CD4-positive, alpha-beta T cell treated with Interleukin-15 for 1 hour (primary cell): ENCODE measurements around the gene MATN1.

ENCODE experiments used
- DNase-seq: peaks from one replicate; pipeline ENCODE4 v3.0.0-alpha.2; 2020

The MATN1 gene

DNA sequence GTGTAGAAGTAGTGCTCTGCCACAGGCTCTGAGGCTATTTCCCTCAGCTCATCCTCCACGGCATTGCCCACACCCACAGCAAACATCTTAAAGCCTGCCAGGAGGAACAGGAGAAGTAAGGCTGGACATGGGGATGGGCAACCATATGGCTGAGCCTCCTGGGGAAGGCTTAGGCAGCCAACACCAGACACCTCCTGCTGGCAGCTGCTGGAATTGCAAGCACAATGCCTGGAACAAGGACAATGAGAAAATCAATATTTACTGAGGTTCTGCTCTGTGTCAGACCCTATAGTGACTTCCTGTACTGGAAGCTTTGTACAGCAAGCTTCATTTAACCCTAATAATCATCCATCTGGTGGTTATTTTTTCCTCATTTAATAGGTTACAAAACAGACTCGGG lies 8.2 kb downstream of the MATN1 start:
- DNase-seq: no peak

DNA sequence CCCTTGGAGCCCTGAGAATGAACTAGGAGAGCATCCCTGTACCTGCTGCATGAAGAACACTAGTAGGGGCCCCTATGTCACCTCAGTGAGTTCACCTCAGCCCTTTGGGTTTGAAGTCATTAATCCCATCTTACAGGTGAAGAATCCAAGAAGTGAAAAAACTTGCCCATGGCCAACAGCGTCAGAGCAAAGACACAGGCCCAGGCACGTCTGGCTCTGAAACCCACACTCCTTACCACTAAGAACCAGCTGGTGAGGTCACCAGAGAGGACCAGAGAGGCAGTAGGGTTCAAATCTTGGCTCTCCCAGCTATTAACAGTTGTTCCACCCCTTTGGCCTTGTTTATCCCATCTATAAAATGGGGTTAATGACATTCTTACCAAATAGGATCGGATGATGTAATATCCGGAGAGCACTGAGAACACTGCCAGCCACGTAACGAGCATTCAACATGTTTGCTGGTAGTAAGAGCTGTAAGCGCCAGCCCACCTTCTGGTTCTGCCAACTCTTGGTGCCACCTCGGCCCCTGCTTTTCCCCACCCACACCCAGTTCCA lies 8.8 kb downstream of the MATN1 start:
- DNase-seq: no peak

DNA sequence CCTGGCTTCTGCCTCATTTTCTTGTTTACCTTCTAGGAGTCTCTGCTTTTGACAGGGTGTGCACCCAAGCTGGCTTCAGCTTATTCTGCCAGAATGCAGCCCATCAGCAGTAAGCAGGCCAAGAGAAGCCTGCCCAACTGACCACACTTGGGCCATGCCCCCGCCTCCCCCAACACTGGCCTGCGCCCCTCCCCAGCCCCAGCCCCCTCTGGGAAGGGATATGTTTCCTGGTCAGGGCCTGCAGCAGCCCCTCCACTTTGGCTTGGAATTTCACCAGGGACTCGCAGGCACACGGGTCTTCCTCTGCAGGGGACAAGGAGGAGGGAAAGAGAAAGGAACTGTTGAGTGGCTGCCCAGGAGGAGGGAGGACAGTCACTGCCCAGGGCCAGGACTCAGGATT lies 9.4 kb downstream of the MATN1 start:
- DNase-seq: no peak

DNA sequence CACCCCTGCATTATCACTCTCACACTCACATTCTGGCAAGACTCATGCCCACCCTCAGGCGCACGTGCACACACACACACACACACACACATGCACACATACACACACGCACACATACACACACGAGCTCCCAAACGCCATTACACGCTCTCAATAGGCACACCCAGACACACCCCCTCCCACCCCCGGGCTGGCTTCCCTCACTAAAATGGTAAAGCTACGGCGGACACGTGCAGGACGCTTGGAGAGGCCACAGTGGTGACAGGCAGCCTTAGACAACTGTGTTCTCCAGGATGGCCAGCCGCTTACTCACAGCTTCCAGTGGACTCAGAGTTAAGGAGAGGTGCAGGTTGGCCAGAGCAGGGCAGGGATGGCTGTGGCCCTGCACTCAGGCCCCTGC lies 10.1 kb downstream of the MATN1 start:
- DNase-seq: no peak

DNA sequence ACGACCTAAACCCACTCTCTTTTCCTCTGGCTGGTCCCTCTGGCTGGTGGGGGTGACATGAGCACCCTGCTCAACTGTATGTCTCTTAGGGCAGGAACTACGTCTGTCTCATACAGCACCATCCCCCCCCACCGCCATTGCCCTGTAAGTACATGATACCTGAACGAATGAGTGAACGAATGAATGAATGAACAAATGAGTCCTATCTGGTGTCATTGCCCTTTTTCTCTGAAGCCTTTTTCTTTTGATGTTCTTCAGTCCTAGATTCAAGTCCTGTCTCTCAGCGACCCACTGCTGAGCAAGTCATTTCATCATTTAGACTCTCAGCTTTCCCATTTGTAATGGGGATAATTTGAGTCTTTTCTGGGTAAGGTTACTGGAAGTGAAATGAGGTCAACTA lies 10.8 kb downstream of the MATN1 start:
- DNase-seq: no peak

DNA sequence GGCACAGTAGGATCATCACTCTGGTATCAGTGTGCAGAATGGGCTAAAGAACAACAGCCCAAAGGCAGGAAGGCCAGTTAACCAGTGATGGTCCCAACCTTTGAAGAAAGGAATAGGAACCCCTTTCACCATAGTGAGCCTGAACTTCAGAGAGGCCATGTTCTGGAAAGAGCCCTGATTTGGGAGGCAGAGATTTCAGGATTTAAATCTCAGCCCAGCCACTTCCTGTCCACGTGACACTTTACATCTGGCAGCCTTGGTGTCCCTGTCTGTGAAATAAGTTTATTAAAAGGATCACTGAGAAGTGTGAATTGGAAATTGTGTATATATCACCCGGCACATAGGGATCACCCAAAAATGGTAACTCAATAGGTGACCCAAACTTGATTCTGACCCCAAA lies 13.0 kb downstream of the MATN1 start:
- no peak for DNase-seq

DNA sequence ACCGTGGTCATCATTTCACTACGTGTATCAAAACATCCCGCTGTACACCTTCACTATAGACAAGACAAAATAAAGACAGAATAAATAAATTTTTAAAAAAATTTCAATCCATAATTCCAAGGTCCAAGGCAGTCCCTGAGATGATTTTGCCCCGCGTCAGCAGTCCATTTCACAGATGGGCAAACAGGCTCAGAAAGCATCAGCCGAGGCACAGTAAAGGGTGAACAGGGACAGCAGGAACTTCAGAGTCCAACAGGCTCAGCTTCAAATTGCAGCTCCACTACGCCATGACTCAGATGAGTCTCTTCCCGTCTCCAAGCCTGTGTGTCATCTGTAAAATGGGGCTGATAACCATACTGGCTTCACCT lies 15.0 kb downstream of the MATN1 start:
- no peak for DNase-seq

DNA sequence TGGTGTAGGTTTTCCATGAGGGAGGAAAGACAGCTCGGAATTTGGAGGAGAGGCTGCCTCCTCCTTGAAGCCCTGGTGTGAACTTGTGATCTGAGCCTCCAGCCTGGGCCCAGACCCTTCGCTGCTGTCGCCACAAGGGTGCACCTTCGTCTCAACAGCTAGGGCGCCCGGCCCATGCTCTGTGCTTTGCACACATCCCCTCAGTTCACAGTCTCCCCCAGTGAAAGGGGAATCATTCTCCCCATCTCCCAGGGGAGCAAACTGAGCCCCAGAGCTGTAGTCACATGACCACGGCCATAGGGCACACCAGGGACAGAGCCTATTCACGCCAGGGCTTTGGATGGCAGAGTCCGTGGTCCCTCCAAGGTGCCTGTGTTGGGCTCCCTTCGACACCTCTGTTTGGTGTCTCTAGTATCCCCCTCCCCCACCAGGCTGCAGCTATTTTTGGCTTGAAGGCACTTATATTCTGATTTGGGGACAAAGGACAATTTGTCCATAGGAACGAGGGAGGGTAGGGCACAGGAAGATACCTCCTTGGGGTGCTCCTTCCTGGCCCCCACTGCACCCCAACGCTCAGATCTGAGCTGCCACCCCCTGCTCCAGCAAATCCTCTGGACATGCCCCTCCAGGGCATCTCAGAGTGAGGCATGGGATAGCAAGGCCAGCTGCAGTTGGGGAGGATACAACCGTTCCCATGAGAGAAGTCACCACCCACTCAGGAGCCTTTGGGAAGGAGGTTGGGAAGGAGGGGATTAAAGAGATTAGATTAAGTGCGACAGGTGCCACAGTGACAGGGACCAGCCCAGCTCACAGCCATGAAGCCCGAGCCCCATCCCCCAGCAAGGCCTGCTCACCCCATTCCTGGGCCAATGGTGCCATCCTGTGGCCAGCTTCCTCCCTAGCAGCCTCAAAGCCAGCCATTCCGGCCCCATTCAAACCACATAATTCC lies 15.7 kb downstream of the MATN1 start:
- DNase-seq: peak; percentile 62

DNA sequence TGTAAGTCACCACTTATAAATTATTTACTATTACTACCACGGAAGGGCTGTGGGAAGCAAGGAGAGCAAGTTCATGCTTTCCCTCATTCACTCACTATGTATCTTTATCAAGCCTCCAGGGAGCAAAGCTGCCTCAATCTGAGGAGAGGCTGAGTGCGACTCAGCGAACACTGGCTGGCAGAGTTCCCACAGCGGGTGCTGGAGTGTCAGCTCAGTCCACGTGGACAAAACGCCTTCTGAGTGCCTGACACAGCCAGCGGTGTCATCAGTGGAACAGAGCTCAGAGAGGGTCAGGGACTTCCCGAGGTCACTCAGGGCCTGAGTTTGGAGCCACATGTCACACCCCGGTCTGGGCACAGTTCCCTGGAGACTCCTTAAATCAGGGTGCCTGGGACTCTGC lies 16.9 kb downstream of the MATN1 start:
- DNase-seq: no peak

DNA sequence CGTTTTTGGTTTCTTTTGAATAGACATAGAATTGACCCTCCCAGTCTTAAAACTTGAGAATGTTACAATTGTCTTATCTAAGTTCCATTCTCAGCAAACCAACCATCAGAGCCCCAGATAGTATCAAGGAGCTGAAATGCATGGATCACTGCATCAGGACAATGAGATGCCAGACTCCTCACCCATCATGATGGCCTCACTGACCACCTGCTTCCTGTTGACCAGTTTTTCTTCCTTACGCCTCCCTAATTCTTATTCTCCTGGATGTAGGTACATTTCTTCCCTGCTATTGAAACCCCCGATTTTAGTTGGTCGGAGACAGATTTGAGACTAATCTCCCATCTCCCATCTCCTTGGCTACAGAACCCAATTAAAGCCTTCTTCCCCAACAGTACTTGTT lies 17.7 kb downstream of the MATN1 start:
- no peak for DNase-seq

DNA sequence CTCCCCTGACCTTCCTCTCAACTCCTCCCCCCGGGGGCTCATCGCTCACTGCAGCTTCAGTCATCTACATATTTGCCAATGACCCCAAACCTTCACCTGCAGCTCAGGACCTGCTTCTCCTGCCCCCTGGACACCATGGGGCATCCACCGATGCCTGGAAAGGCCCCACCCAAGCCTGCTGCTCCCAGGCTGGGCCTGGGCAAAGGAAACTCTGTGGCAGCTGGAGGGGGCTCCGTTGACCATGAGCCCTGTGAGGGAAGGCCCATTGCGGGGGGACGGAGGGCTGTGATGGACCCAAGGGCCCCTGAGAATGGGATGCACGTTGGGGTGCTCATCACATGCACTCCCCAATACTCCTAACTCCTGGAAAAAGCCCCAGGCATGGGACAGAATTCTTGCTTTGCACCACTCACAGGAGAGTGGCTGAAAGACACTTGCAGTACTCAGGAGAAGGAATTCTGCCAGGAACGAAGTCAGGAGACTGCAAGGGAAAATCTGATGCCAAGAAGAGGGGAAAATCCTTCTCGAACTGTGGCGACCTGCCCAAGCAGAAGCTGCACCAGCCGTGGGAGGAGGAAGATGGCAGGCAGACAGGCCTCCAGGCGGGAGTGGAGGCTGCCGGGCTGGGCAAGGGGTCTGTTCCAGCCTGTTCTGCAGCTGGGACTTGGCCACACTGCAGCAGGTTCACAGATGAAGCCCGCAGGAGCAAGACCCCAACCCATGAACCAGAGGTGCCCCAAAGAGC lies 18.4 kb downstream of the MATN1 start:
- DNase-seq: no peak

DNA sequence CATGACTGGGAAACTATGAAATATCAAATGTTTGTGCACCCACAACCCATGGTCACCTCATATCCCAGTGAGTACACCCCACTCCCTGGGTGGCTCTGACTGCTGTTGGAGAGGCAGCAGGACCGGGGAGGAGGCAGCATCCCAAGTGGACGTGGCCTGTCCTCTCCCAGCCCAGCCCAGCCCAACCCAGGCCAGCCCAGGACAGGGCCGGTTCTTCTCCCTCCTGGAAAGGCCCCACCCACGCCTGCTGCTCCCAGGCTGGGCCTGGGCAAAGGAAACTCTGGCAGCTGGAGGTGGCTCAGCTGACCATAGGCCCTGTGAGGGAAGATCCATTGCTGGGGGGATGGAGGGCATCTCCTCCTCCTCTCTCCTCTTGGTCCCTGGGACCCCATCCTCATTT lies 19.1 kb downstream of the MATN1 start:
- DNase-seq: no peak

DNA sequence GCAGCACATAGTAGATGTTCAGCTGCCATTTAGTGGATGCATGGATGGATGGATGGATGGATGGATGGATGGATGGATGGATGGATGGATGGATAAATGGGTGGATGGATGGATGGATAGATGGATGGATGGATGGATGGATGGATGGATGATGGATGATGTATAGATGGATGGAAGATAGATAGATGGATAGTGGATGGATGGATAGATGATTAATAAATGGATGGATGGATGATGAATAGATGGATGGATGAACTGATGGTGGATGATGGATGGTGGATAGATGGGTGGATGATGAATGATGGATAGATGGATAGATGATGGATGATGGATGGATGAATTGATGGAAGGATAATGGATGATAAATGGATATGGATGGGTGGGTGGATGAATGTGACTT lies 20.6 kb downstream of the MATN1 start:
- DNase-seq: no peak

DNA sequence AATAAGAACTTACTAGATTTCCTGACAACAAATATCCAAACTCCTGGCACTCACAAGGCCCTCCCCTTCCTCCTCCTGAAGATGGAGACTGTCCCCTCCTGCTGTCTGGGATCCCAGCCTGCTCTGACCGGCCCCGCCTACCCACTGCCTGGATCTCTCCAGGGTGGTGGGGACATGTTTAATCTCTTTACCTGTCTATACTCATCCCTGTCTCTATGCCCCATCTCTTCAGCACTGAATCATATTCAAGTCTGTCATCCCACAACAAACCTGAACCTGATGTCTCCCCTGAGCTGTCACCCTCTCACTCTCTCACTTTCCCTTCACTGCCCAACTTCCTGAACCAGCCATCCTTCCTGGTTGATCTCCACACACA lies 22.1 kb downstream of the MATN1 start:
- DNase-seq: no peak

DNA sequence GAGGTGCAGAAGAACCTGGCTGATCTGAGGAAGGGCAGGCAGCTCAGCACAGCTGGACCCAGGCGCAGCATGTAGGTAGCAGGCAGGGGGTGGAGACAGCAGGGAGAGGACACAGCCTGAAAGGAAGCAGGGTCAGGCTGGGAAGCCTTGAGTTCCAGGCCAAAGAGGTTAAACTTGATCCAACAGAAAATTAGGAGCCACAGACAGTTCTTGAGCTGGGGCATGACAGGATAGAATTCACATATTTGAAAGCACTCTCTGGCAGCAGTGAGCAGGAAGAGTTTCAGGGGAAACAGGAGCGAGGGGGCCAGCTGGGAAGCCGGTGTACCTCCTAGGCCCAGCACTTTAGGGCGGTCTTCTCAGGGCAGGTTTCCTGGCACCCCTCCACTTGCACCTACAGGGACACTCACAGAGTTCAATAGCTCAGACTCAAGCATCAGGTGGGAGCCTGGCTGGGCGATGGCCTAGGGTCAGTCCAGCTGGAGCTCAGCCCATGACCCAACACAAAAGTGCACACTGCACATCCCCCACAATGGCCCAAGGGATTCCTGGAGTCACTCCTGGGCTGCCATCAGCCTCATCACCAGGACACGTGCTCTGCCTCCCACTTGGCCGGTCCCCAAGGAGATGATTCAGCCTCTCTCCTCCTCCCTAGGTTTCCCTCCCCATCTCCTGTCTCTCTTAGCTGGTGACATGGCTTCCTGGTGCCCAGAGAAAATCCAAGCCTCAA lies 22.7 kb downstream of the MATN1 start:
- no peak for DNase-seq

DNA sequence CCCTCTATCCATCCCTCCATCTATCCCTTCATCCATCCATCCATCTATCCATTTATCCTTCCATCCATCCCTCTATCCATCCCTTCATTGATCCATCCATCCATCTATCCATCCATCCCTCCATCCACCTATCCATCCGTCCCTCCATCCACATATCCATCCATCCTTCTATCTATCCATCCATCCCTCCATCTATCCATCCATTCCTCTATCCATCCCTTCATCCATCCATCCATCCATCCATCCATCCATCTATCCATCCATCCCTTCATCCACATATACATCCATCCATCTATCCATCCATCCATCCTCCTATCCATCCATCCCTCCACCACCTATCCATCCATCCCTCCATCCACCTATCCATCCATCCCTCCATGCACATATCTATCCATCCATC lies 23.6 kb downstream of the MATN1 start:
- no peak for DNase-seq

DNA sequence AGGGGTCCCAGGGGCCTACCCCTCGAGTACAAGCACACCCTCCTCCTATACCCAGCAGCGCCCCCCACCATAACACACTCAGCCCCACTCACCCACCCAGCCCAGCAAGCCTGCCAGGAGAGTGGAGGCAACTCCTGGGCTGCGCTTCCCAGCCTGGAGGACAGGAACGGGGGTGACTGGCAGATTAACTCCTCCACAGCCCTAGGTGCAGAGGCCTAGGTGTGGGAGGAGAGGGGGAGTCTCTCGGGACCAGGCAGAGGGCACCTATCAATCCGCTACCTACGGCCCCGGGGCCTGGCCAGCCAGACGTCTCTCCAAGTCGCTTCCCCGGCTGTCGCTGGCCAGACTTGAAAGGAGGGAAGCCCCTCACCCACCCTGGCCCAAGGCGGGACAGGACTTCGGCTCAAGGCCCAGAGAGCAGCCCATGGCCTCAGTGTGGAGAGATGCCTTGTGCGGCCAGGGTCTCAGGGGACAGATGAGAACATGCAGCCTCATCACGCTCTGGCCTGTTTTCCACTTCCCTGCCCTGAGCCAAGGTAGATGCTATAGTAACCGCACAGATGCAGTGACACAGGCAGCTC lies 24.9 kb downstream of the MATN1 start:
- peak; percentile 12 for DNase-seq

DNA sequence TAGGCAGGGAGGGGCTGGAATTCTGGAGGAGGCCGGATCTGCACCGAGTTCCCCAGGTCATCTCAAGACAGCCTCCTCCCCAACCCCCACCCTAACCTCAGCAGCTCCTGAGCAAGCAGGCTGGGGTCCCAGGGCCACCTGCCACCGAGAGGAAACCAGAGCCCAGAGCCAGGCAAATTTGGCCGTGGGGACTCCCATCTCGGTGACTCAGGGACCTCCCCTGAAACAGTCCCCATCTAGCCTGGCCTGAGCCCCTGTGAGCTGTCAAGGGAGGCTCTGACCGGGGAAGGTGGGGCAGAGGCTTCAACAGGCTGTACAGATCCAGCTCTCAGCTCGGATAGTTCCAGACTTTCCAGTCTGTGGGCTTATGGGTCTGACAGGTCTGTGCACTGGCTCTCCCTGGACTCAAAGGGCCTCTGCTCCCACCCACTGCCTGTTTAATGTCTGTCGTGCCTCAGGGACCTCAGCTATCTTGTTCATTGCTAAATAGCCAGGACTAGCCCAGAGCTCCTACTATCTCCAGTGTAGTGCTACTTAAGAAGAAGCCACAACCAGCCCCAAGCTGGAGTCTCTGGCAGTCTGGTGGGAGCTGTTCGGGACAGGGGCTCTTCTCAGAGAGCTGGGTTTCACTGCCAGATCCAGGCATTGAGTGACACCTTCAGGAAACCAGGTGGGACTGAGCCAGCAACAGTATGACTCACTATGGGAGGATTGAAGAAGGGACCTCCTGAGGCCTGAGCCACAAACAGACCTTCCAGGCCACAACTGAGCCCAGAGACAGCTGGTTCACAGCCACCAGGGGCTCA lies 25.6 kb downstream of the MATN1 start:
- no peak for DNase-seq

DNA sequence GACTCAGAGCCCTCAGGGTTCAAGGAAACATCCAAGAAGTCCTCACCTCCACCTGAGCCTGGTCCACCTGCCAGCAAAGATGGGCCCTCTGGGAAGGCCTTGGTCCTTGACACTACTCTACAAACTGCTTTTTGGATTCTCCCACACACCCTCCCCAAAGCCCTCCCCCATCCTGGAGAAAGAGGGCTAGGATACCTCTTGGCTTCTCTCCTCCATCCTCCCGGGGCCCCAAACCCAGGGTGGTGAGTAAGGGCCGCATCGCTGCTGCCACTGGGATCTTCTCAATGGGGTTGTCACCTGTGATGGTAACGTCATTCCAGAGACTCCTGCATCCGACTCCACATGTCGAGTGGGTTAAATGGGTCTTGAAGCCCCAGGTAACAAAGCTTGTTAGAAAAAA lies 26.6 kb downstream of the MATN1 start:
- no peak for DNase-seq

DNA sequence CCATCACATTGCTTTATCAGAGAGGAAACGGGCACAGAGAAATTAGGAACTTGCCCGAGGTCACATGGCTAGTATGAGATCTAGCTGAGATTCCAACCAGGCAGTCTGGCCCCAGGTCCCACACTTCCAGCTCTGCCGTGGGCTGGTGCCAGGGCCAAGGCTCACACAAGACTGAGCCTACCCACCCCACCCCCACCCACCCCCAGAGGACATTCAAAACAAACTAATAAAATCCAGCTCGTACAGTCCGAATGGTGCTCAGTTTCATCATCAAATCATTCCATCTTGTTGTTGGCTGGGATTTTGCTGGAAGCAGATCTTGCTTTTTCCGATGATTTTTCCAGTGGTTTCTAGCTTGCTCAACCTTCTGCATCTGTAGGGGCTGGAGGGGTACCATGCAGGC lies 27.9 kb downstream of the MATN1 start:
- no peak for DNase-seq

DNA sequence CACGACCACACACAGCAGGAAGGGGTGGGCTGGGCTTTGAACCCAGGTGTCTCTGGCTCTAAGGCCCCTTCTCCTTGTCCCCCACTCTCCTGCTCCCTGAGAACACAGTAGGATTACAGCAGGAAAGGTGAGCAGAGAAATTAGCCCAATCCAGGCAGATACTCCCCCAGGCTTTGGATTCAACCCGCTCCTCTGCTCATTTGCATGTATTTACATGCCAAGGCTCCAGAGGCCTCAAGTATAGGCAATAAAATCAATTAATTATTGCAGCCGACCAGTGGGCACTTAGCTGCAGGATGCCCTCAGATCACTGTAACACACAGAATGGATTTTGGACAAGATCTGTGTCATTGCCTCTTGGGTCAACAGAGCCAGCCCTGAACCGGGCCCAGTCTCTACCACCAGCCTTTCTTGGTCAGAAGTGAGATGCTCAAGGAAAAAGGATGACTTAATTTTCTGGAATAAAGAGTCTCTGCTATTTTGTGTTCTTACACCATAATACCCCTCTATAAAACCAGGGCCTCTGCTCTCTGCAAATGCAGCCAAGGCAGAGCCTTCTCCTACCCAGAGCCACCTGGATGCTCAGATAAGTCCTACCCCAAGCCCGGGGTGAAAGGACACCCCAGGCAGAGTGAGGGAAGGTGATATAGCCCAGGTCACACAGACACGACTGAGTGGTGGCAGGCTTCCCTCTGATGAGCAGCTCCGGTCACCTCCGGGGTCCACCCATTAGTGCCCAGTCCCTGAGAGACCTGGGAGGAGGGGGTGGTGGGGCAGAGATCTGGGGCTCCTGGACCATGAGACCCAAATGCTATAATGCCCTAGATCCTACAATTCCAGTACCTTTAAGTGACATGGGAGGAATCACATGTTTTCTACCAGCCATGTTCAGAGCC lies 28.9 kb downstream of the MATN1 start:
- DNase-seq: no peak
